Measurements from ENCODE around the gene PCDHB7.
"Not testable (repeated sequence)": the region's sequence is repeated elsewhere in the genome, so short reads cannot be mapped to it uniquely, and the experiment has no call there.

The PCDHB7 gene

DNA sequence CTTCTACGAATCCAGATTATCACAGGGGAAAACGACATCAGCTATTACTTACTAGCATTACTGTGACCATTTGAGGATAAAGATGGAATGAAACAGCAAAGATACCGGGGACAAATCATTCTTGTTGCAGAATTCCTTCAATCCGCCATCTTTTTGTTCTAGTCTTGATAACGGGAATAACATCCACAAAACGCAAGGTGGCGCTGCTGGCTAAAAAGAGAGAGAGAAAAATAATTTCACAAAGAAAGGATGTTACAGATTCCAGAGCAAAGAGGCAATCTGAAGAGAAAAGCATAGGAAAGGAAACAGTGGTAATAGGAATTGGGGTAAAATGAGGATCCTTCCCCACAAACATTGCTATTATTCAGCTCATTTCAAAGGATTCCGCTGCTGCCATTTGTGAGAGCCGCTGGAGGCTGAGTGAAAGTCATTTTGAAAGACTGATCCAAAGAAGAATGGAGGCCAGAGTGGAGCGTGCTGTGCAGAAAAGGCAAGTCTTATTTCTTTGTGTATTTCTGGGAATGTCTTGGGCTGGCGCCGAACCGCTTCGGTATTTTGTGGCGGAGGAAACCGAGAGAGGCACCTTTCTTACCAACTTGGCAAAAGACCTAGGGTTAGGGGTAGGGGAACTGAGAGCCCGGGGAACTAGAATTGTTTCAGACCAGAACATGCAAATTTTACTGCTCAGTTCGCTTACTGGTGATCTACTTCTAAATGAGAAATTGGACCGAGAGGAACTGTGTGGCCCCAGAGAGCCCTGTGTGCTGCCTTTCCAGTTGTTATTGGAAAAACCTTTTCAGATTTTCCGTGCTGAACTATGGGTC is at the start of gene PCDHB7:
TSS of gene PCDHB7 (plus strand) at position 264 of the 824 bp plus-strand sequence. CDS start at position 456, 192 bp downstream.
- peak in 9 of 56 donors; percentile 4 to 33 (median 17) for DNase-seq

DNA sequence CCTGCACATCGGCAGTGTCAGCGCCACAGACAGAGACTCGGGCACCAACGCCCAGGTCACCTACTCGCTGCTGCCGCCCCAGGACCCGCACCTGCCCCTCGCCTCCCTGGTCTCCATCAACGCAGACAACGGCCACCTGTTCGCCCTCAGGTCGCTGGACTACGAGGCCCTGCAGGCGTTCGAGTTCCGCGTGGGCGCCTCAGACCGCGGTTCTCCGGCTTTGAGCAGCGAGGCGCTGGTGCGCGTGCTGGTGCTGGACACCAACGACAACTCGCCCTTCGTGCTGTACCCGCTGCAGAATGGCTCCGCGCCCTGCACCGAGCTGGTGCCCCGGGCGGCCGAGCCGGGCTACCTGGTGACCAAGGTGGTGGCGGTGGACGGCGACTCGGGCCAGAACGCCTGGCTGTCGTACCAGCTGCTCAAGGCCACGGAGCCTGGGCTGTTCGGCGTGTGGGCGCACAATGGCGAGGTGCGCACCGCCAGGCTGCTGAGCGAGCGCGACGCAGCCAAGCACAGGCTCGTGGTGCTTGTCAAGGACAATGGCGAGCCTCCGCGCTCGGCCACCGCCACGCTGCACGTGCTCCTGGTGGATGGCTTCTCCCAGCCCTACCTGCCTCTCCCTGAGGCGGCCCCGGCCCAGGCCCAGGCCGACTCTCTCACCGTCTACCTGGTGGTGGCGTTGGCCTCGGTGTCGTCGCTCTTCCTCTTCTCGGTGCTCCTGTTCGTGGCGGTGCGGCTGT is 48.9 kb upstream of the PCDHB7 start:
- not testable (repeated sequence) for DNase-seq

- DNase-seq, result no peak
Measured at GRCh38 chr5:141127305-141127704, 45.1 kb upstream of the PCDHB7 start.

DNA sequence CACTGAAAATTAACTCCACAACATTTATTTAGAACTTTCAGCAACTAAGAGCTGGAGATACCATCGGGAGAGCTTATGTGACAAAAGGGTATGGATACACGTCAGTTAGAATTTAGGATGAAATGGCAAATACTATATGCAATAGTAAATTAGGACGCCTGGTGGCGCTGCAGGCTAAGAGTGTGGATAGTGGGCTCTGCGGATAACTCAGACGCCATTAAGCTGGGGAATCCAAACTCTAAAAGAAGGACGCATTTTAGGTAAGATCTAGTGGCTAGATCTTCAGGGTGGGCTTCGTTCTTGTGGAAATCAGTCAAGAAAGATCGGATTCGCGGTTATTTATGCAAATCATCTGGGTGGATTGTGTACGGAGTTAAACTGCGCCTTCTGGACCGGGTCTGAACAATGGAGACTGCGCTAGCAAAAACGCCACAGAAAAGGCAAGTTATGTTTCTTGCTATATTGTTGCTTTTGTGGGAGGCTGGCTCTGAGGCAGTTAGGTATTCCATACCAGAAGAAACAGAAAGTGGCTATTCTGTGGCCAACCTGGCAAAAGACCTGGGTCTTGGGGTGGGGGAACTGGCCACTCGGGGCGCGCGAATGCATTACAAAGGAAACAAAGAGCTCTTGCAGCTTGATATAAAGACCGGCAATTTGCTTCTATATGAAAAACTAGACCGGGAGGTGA is 37.3 kb upstream of the PCDHB7 start, which contains the start of gene PCDHB5:
TSS of gene PCDHB5 (plus strand) at position 177 of the 688 bp plus-strand sequence. CDS start at position 406, 229 bp downstream.
- DNase-seq, result peak in 8 of 56 donors; percentile 1 to 38 (median 10)

- DNase-seq, result no peak
Measured at GRCh38 chr5:141135718-141136266, 36.7 kb upstream of the PCDHB7 start.

DNA sequence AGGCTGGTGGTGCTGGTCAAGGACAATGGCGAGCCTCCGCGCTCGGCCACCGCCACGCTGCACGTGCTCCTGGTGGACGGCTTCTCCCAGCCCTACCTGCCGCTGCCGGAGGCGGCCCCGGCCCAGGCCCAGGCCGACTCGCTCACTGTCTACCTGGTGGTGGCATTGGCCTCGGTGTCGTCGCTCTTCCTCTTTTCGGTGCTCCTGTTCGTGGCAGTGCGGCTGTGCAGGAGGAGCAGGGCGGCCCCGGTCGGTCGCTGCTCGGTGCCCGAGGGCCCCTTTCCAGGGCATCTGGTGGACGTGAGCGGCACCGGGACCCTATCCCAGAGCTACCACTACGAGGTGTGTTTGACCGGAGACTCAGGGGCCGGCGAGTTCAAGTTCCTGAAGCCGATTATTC is 35.1 kb upstream of the PCDHB7 start:
- DNase-seq, result not testable (repeated sequence)

DNA sequence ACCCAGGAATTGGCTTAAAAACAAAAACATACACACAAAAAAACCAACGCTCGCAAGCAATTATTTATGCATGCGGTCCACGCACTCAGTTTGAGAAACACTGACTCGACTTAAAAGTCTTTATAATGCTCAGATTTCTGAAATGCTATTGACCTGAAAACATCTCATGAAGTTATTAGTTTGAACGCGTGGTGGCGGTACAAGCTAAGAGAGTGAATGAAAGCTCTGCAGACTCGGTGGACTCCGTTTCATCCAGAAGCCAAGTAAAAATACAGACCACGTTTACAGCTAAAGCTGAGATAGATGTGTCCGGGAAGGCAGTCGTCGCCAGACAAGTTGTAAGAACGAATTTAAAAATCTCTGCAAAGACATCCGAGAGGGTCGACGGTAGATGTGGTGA is 22.6 kb upstream of the PCDHB7 start, which contains the start of gene PCDHB6:
TSS of gene PCDHB6 (plus strand) at position 246 of the 400 bp plus-strand sequence. CDS start 201 bp downstream, outside the sequence.
- DNase-seq, result peak in 2 of 56 donors; percentile 3 to 8

GRCh38 chr5:141150224-141150992 is 22.0 kb upstream of the PCDHB7 start:
- no peak for DNase-seq

GRCh38 chr5:141150993-141151325 is 21.5 kb upstream of the PCDHB7 start:
- DNase-seq, result no peak

GRCh38 chr5:141151632-141152031 is 20.8 kb upstream of the PCDHB7 start:
- not testable (repeated sequence) for DNase-seq

GRCh38 chr5:141152096-141152495 is 20.3 kb upstream of the PCDHB7 start:
- not testable (repeated sequence) for DNase-seq

DNA sequence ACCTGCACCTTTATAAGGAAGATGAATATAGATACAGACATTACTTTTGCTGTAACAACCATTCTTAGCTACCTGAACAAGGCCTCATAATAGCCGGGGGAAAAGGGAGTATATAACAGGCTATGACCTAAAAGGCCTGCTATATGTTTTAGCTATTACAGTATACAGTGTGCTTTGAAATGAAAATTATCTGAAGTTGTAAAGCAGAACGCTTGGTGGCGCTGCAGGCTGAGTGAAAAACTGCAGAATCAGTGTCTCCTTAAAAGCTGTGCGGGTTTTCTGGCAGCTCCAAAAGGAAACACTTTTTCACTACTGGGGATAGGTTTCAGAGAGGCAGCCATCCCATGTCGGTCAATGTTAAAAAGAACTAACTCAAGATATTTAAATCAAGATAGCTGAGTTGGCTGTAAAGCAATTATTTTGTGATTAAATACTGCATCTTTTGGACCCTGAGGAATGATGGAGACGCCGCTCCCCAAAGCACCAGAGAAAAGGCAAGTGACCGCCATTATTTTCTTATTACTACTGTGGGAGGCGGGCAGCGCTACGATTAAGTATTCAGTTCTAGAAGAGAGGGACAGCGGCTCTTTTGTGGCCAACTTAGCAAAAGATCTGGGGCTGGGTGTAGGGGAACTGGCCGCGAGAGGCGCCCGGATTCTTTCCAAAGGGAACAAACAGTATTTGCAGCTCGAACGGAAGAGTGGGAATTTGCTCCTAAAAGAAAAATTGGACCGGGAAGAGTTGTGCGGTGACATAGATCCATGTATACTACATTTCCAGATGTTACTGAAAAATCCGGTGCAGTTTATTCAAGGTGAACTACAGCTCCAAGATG is 16.7 kb upstream of the PCDHB7 start:
- no peak for DNase-seq

DNA sequence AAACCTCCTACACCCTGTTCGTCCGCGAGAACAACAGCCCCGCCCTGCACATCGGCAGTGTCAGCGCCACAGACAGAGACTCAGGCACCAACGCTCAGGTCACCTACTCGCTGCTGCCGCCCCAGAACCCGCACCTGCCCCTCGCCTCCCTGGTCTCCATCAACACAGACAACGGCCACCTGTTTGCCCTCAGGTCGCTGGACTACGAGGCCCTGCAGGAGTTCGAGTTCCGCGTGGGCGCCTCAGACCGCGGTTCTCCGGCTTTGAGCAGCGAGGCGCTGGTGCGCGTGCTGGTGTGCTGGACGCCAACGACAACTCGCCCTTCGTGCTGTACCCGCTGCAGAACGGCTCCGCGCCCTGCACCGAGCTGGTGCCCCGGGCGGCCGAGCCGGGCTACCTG is 15.1 kb upstream of the PCDHB7 start:
- not testable (repeated sequence) for DNase-seq

- not testable (repeated sequence) for DNase-seq
Measured at GRCh38 chr5:141157901-141158300, 14.5 kb upstream of the PCDHB7 start.

DNA sequence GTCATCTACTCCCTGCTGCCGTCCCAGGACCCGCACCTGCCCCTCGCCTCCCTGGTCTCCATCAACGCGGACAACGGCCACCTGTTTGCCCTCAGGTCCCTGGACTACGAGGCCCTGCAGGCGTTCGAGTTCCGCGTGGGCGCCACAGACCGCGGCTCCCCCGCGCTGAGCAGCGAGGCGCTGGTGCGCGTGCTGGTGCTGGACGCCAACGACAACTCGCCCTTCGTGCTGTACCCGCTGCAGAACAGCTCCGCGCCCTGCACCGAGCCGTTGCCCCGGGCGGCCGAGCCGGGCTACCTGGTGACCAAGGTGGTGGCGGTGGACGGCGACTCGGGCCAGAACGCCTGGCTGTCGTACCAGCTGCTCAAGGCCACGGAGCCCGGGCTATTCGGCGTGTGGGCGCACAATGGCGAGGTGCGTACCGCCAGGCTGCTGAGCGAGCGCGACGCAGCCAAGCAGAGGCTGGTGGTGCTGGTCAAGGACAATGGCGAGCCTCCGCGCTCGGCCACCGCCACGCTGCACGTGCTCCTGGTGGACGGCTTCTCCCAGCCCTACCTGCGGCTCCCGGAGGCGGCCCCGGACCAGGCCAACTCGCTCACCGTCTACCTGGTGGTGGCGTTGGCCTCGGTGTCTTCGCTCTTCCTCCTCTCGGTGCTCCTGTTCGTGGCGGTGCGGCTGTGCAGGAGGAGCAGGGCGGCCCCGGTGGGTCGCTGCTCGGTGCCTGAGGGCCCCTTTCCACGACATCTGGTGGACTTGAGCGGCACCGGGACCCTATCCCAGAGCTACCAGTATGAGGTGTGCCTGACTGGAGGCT is 2.1 kb downstream of the PCDHB7 start:
- DNase-seq, result not testable (repeated sequence)

- DNase-seq, result no peak
Measured at GRCh38 chr5:141175933-141176332, 3.5 kb downstream of the PCDHB7 start.

DNA sequence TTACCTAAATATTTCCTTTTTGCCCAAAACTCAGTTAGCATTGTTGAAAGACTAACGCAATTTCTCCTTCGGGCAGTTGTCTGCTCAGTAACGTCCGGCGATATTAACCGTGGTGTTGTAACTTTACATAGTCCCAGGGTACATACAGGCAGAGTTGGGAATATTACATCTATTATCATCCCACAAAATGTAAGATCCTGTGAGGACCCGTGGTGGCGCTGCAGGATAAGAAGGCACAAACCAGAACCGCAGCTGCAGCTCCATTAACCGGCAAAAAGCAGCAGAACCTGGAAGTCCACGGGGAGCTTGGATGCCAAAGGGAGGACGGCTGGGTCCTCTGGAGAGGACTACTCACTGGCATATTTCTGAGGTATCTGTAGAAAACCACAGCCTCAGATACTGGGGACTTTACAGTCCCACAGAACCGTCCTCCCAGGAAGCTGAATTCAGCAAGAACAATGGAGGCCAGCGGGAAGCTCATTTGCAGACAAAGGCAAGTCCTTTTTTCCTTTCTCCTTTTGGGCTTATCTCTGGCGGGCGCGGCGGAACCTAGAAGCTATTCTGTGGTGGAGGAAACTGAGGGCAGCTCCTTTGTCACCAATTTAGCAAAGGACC is 5.2 kb downstream of the PCDHB7 start, which contains the start of gene PCDHB8:
TSS of gene PCDHB8 (plus strand) at position 214 of the 615 bp plus-strand sequence. CDS start at position 459, 245 bp downstream.
- not testable (repeated sequence) for DNase-seq

- DNase-seq, result not testable (repeated sequence)
Measured at GRCh38 chr5:141179371-141179770, 6.9 kb downstream of the PCDHB7 start.
